Epithelial cell of prostate (primary cell): ENCODE results near the gene THADA.
A peak's percentile ranks its signal among the peaks of the same experiment; 100 is the strongest.

ENCODE experiments used
- DNase-seq: peaks from one replicate; pipeline ENCODE4 v3.0.0-alpha.2; 2011; ENCODE audit warnings: low read depth, low spot score
- H3K27ac ChIP-seq: fragments of 450-650 bp; 2 replicates; pipeline ENCODE4 v1.5.1; 2017; ENCODE audit warnings: mild to moderate bottlenecking

Gene THADA

GRCh38 chr2:43221763-43222474 lies 373.9 kb downstream of the THADA start:
- peak overlapping the region; percentile 98 for H3K27ac ChIP-seq
- no peak for DNase-seq

DNA sequence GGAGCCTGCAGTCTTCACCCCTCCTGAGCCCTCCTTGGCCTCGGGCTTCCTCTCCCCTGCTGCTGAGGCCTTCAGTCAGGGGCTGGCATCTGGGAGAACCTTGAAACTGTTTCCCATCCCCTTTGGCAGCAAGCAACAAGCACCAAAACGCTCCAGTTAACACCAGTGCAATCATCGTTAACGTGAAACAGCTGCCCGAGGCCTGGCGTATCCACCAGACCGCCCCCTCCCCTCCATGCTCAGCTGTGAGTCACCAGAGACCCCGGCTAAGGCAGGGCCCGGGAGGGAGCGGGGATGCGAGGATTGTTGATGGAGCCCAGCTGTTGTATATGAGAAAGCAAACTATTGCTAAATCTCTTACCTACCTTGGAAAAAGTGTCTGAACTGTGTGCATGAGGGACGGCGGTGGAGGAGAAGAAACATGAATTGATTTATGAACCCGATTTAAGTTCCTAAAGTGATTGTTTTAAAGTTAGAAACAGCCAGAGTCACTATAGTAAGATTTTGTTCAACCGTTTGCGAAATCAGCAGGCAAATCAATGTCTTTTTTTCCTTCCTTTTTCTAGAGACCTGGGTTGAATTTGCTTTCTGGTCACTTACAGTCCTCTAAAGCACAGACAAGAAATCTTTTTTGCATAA lies 374.6 kb downstream of the THADA start:
- no peak for DNase-seq
- H3K27ac ChIP-seq: peak overlapping the region; percentile 98

DNA sequence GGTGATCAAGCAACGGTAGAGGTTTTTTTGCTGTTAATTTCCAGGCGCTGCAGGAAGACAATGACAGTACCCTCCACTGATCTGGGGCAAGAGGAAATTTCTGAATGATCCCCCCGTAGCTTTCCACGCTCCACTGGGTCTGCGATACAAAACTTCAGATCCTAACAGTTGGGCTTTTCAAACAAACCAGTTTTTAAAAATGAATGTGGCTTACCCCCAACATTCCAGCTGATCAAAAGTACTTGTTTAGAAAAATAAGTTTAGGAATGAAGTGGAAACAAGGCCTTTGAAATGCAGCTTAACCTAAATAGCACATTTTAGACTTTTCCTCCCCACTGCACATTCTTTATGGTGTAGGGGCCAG lies 375.1 kb downstream of the THADA start:
- no peak for DNase-seq
- peak overlapping the region; percentile 98 for H3K27ac ChIP-seq

DNA sequence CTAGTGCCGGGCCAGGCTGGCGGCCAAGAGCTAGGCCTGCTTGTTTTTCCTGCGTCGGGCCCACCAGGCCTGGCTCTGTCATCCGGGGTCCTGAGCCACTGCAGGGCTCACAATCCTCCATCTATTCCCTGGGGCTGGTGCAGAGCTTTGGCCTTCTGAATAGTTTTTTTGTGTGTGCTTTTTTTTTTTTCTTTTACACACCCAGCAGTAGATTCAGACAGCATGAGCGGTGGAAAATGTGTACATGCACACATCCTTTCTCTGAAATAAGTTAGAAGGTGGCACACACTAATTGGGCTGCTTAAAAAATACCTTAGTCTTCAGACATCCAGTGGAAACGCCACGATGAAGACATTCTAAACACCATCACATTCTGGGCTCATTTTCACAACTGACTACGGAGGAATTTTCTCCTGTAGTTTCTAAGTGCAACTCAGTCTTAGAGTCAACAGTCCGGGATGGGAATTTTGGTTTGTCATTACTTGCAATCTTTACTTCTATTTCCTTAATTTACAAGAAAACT lies 375.5 kb downstream of the THADA start:
- no peak for DNase-seq

DNA sequence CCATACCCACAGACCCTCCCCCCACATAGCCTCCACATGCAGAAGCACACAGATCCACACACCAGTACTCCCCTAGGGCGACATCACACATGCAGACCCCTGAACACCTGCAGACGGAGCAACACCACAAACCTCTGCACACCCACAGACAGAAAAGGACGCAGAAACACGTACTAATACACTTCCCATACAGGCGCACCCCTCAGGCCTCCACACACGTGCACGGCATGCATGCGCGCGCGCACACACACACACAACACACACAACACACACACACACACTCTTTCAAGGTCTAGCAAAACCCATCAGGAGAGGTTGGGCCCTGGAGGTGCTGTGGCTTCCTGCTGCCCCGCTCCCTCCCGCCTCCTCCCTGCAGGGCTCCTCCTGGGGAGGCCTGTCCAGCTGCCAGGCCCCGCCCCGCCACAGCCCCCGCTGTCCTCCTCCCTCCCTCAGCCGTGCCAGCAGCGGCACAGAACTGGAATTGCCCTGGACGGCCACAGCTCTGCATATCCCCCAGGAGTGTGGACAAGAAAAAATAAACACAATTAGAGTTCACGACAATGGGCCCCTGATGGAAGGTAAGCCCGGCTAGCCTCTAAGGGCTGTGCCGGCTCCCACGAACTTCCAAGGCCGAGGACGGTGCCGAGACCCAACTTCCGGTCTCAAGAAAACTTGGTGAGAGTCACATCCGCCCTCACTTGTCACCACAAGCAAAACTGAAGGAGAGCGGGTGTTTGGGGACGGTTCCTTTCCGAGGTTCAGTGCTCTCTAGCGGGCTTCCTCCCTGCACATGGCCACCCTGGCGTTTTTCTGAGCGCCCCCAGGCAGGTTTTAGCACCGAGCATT lies 376.2 kb downstream of the THADA start:
- H3K27ac ChIP-seq: peak overlapping the region; percentile 98
- no peak for DNase-seq

More for the DNA sequence above, 375.5 kb downstream of the THADA start:
- peak overlapping the region; percentile 98 for H3K27ac ChIP-seq

- peak overlapping the region; percentile 98 for H3K27ac ChIP-seq
- no peak for DNase-seq
These were observed 377.0 kb downstream of the THADA start for GRCh38 chr2:43218702-43219382.

GRCh38 chr2:43218155-43218701 lies 377.6 kb downstream of the THADA start:
- H3K27ac ChIP-seq: peak overlapping the region; percentile 98
- DNase-seq: no peak

- DNase-seq: no peak
- peak overlapping the region; percentile 98 for H3K27ac ChIP-seq
These were observed 378.3 kb downstream of the THADA start for GRCh38 chr2:43217228-43218154.

DNA sequence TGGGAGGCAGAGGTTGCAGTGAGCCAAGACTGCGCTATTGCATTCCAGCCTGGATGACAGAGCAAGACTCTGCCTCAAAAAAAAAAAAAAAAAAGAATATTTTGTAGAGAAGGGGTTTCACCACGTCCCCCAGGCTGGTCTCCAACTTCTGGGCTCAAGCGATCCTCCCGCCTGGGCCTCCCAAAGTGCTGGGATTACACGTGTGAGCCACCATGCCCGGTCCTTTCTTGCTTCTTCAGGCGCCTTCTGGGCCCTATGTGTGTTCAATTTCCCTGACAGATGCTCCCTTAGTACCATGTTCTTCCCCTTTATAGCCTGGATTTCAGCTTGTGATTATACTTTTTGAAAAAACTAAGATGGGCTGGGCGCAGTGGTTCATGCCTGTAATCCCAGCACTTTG lies 379.2 kb downstream of the THADA start:
- DNase-seq: no peak
- no peak overlapping the region for H3K27ac ChIP-seq

GRCh38 chr2:43215673-43216255 lies 380.1 kb downstream of the THADA start:
- DNase-seq: no peak
- no peak overlapping the region for H3K27ac ChIP-seq

DNA sequence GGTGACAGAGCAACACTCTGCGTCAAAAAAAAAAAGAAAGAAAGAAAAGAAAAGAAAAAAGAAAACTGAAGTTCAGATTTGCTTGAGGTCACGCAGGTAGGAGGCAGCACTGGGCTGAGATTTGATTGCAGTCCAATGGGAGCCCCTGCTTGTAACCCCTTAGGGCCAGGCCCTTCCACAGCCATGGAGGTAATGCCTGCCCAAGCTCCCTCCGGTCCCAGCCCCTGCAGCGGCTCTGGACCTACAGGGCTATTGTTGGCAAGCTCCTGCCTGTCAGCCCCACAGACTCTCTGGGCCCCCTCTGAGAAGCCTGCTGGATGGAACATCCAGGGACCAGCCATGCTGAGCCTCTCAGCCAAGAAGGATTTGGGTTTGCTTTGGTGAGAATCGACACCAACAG lies 381.6 kb downstream of the THADA start:
- no peak for DNase-seq
- H3K27ac ChIP-seq: no peak overlapping the region

GRCh38 chr2:43212931-43213330 lies 382.9 kb downstream of the THADA start:
- H3K27ac ChIP-seq: no peak overlapping the region
- no peak for DNase-seq

- H3K27ac ChIP-seq: no peak overlapping the region
- DNase-seq: no peak
These were observed 383.5 kb downstream of the THADA start for GRCh38 chr2:43212216-43212835.

GRCh38 chr2:43210467-43211303 lies 385.2 kb downstream of the THADA start:
- H3K27ac ChIP-seq: no peak overlapping the region
- no peak for DNase-seq

- DNase-seq: no peak
- no peak overlapping the region for H3K27ac ChIP-seq
These were observed 385.7 kb downstream of the THADA start for GRCh38 chr2:43210125-43210466.

GRCh38 chr2:43209204-43209717 lies 386.6 kb downstream of the THADA start:
- no peak overlapping the region for H3K27ac ChIP-seq
- no peak for DNase-seq

- no peak overlapping the region for H3K27ac ChIP-seq
- DNase-seq: no peak
These were observed 388.1 kb downstream of the THADA start for GRCh38 chr2:43207553-43208300.
